HG03066 (cell line): ENCODE measurements around the gene PITPNM3.
"Not testable (repeated sequence)": the region's sequence is repeated elsewhere in the genome, so short reads cannot be mapped to it uniquely, and the experiment has no call there.

Experiments
- ATAC-seq: cut with Tn5 transposase; IDR thresholded peaks from one replicate; pipeline ENCODE4 v1.9.1; 2021; ENCODE audit warnings: low read depth; ENCODE audit not compliant: unreplicated experiment

The PITPNM3 gene

DNA sequence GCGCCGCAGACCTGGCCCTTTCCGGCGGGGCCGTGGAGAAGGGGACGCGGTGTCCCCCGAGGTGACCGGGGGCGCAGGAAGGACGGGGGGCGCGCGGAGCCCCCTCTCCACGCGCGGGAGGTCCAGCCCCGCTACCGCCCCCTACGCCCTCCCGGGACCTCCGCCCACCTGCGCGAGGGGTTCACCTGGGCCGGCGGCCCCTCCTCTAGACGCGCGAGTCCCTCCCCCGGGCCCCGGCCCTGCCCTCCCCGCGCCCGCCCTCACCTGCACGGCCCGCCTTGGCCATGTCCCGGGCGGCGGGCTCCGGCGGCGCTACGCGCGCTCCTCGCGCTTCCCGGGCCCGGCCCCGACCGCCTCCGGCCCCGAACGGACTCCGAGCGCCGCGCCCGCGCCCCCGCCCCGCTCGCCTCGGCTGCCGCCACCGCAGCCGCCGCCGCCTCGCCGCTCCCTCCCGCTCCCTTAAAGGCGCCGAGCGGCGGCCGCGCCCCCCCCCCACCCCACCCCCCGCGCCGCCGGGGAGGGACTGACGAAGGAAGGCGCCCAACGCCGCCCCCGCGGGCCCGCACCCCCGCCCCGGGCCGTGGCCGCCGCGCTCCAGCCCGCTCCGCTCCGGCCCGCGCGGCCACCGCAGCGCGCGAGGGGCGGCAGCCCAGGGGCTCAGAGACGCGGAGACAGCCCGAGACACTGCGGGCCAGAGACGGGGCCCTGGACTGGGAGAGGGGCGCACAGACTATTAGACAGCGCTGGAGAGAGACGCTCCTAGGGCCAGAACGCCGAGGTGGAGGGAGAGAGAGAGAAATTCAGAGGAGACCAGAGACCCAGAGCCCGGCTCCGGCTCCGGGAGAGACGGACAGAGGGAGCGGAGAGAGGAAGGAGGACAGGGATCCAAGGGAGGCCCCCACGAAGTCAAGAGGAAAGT, at the start of gene PITPNM3:
Gene PITPNM3, minus strand, starts transcription at position 435 of the 919 bp plus-strand sequence. Its CDS starts 149 bp downstream, at position 286.
- no peak for ATAC-seq

DNA sequence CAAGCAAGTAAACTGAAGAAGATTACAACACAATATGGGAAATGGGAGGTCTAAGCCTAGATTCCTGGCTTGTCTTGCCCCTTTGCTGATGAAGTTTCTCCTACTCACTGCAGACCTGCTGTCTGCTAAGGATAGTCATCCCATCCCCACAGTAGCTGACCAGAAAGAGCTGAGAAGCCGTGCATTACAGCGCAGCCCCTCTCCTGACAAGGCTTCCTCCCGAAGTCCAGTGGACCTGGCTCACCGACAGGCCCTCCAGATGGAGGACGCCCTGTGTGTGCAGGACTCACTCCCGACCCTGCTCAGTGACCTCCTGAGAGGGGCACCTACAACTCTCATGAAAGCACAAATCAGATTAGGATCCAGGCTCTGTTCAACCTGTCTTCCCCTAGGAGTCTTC, 48.8 kb upstream of the PITPNM3 start:
- no peak for ATAC-seq

DNA sequence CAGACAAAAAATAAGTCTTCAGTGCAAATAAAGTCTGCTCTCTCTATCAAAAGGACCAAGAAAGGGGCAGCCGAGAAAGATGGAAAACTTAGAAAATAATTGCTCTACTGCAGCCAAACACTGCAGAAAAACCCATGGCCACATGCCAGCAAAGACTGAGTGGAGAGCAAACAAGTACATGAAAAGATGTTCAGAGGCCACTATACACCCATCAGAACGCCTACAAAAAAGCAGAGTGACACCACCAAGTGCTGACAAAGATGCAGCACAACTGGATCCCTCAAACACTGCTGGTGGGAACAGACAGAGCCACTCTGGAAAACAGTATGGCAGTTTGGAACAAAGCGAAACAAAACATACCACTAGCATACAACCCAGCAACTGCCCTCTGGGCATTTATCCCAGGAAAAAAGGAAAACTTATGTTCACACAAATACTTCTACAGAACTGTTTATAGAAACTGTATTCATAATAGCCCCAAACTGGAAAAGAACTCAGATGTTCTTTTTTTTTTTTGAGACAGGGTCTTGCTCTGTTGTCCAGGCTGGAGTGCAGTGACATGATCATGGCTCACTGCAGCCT, 47.5 kb upstream of the PITPNM3 start:
- no peak for ATAC-seq

DNA sequence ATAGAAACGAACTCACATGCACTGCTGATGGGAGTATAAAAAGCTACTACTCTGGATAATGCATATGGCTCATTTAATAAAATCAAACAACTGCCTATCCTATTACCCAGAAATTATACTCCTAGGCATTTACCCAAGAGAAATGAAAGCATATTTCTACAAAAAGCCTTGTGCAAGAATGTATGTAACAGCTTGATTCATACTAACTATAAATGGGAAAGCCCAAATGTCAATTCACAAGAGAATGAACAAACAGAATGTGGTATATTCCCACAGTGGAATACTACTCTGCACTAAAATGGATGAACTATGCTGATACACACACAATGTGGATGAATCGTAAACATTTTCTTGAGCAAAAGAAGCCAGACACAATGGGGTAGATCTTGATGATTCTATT, 45.8 kb upstream of the PITPNM3 start:
- ATAC-seq, result no peak

DNA sequence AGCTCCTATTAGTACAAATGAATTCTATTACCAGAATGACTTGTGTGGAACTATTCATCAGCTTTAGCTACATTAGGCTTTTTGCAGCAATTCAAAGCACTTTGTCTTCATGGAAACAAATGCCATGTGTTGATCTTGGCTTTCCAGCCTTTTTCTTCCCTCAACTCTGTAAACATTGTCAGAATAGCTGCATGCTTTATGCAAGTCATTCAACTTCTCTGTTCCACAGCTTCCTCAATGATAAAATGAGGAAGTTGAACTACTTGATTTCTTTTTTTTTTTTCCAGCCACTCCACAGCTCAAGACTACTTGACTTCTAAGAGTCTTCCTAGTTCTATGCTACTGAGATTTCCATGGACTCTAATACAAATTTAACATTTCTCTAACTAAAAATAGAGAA, 43.0 kb upstream of the PITPNM3 start:
- no peak for ATAC-seq

DNA sequence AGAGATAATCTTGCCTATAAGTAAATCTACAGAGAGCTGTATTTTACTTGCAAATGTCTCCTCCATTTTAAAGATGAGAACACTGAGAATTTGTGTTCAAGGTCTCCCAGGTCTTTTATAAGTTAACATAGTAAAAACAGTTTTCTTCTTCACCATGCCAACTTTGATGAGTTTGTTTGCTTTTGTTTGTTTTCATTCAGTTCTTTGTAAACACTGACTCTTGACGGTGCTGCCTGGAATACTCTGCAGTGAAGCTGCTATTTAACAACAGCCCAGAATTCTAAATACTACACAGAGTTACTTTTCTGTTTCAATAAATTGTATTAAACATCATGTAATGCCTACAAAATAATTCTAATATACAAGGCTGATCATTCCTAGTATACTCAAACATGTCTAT, 41.4 kb upstream of the PITPNM3 start:
- no peak for ATAC-seq

DNA sequence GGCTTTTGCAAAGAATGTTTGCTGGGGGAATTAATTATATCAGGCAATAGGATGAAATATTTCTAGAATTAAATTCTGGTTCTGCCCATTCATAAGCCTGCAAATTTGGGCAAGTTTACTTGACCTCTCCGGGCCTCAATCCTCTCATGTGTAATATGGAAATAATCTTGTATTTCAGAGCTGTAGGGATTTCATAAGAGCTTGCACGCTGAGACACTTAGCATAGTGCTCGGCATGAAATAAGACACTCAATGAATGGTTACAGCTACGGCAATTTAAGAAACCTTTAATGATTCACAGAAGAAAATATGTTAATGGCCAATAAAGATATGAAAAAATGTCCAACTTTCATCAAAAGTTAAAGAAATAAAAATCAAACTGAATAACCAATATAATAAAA, 40.6 kb upstream of the PITPNM3 start:
- no peak for ATAC-seq

DNA sequence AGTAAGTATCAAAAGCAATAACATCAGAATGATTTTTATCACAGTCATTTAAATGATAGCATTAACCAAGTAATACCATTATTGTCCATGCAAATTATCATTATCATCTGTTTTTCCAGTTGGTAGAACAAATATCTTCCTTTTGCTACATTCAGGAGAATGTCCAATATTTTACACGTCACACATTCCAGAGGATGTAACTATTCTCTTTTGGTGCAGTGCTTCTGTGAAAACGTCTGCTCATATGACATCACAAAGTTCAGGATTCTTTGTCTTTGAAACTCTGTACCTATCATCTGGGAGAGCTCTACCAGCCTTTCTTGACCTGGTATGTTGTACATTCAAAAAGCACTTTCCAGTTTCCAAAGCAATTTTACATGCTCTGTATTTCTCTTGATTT, 40.2 kb upstream of the PITPNM3 start:
- ATAC-seq, result no peak

DNA sequence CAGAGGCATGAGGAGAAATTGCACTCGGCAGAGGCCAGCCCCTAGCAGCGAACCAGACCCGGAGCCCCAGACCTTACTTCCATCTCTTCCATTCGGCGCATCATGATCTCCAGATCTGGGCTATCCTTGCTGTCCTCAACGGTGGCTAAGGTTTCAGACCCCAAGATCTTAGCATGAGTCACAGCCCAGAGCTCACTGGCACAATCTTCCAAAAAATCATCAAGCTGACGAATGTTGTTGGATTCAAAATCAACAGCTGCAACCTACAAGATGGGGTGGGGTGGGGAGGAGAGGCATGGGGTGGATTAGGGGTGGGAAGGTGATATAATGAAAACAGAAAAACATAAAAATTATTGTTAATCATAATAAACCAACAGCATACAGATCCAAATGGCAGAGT, 39.7 kb upstream of the PITPNM3 start:
- no peak for ATAC-seq

DNA sequence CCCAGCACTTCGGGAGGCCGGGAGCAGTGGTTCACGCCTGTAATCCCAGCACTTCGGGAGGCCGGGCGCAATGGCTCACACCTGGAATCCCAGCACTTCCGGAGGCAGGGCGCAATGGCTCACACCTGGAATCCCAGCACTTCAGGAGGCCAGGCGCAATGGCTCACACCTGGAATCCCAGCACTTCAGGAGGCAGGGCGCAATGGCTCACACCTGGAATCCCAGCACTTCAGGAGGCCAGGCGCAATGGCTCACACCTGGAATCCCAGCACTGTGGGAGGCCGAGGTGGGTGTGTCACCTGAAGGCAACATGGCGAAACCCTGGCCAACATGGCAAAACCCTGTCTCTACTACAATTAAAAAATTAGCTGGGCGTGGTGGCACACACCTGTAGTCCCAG, 37.0 kb upstream of the PITPNM3 start:
- ATAC-seq, result not testable (repeated sequence)

DNA sequence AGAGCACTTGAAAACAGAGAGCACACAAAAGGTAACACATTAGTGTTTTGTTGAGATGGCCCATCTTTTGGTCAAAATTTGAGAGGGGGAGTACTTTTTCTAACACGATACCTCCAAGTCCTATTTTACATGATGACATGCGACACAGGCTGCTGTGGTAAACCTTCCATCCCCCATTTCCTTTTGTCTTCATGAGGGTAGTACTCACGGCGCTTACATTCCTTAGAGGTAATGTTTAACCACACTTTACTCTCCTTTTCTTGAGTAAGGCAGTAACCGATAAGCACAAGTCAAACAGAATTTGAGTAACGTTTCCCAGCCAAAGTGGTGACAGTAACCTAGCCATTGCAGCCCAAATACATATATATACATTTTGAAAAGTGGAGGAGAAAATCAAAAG, 35.8 kb upstream of the PITPNM3 start:
- ATAC-seq, result no peak

DNA sequence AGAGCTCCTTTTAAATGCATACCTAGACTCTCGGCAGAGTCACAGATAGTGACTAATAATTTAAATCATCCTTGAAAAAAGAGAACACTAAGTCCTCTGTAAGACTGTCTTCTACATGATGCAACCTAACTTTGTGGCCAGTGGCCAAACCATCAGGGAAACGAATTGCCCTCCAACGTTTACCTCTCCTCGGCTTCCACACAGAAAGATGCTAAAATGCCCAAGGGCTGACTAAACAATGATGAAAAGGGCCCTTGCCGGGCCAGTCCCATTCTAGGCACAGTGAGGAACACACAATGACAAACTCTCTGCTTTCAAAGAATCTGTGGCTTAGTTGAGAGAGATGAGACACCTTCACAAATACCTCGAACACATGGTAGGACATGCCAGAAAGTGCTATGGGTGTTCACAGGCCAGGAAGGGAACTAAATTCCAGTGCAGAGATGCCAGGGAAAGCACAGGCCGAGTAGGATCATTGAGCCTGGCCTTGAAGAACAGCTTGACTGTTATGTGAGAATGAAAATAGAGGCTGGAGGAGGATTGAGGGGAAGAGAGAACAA, 35.3 kb upstream of the PITPNM3 start:
- ATAC-seq, result no peak

DNA sequence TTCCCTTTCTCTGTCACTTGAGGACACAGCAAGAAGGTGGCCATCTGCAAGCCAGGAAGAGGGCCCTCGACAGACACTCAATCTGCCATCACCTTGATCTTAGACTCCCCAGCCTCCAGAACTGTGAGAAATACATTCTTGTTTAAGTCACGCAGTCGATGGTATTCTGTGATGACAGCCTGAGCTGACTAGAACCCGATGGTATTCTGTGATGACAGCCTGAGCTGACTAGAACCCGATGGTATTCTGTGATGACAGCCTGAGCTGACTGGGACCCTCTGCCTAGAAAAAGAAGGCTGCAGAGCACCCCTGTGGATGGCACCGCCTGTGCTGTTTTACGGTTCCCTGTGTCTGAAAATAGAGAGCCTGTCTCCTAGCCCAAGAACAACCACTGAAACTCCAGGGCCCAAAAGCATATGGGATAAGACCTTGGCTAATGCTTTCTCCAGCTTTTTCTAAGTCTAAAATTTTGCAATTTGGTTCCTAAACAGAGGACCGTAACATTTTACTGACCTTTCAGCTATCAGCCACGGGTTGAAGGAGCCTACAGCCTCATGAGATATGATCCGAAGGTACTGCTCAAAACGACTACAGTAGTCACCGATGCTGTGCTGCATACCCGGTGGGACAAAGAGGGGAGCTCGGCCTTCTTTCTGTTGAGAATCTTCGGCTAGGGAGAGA, 33.1 kb upstream of the PITPNM3 start:
- ATAC-seq, result no peak

DNA sequence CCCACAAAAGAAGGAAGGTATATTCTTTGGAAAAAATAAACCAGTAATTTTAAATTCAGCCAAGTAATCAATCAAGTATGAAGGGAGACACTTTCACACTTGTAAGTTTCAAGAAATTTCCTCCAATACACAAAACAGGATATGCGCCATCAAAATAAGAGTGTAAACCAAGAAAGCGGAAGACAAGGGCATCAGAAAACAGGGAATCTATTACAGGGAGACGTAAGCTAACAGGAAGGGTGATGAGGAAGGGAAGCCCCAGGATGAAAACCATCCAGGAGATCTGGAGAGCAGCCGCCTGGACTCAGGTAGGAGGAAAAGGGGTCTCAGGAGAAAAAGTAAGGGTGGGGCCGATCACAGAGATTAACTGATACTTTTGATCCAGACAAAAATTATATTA, 31.8 kb upstream of the PITPNM3 start:
- ATAC-seq, result no peak

DNA sequence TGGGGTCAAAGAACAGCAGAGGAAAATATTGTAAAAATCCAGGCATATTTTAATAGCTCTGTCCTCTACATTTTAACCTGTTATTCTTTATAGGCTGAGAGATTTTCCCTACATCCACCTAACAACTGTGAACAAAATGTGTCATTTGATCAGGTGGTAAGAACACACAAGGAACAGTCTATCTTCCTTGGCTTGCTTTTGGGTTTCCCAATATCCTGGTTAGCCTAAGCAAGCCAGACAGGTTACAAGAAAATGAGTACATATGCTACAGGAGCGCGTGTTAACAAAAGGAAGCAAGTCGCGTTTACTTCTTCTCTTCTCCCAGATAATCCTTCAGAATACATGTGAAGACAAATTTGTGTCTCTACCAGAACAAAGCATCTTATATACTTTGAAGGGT, 31.0 kb upstream of the PITPNM3 start:
- no peak for ATAC-seq

DNA sequence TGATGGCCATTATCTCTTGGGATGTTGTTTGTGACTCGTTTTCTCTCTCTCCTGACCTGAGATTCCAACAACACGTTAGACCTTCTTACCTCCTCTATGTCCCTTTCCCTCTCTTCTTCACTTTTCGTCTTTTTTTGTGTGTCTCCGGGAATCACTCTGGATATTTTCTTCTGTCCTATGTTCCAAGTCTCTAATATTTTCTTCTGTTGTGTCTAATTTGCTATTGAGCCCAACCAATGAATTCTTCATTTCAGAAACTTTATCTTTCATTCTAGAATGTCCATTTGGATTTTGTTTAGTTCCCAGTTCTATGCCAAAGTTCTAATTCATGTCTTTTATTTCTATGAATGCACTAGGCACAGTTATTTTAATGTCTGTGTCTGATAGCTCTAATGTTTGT, 27.1 kb upstream of the PITPNM3 start:
- no peak for ATAC-seq

DNA sequence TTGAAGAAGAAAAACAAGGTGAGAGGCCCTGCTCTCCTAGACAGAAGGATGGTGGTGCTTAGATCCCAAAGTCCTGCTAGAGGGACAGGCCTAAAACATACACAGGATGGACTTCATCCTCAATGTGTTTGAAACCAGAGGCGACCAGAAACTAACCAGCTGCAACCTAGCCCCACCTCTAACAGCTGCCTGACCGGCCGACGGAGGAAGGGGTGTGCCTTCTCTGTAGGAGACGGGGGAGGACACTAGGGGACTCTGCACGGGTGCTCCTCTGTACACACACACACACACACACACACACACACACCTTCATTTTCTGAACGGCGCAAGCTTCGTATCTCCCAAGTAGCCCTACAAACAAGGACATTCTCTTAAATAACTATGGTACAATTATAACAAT, 24.3 kb upstream of the PITPNM3 start:
- ATAC-seq, result no peak

DNA sequence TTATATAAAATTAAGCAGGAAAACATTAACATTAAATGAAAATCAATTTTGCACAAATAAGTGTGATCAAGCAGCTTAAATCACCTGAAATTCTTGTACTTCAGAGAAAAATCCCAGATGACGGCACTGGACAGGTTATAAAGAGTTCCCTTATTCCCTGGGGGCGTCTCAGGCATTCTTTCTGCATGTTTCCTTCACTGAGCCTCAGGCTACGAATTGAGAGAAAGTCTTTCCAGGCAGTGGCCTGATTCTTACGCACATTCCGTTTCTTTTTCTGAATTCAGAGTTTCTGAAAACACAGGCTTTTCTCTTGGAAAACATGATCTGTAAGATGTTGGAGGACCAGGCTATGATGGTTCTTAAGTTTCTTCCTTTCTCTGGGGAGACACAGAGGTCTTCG, 22.1 kb upstream of the PITPNM3 start:
- no peak for ATAC-seq

DNA sequence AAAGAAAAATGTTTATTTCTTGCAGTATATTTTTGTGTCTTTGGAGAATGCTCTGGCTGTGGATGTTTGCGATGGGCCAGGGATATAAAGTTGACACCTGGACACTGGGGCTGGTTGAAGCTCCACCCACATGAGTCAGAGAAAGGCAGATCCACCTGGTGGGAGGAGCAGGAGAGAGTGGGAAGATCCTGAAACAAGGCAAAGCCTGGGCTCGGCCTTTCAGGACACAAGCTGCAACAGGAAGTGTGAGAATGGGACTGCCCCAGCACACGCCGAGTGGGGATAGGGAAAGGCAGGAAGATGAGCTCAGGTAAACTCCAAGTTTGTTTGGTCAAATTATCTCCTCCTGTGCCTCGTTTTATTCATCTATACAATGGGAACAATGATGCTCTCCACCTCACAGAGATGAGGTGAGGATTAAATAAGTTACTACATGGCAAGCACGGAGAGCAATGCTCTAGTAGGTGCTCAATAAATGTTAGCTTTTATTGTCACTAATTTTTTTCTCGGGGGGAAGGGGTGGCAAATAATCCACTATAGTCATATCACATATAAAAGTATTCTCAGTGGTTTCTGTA, 21.4 kb upstream of the PITPNM3 start:
- ATAC-seq, result no peak

DNA sequence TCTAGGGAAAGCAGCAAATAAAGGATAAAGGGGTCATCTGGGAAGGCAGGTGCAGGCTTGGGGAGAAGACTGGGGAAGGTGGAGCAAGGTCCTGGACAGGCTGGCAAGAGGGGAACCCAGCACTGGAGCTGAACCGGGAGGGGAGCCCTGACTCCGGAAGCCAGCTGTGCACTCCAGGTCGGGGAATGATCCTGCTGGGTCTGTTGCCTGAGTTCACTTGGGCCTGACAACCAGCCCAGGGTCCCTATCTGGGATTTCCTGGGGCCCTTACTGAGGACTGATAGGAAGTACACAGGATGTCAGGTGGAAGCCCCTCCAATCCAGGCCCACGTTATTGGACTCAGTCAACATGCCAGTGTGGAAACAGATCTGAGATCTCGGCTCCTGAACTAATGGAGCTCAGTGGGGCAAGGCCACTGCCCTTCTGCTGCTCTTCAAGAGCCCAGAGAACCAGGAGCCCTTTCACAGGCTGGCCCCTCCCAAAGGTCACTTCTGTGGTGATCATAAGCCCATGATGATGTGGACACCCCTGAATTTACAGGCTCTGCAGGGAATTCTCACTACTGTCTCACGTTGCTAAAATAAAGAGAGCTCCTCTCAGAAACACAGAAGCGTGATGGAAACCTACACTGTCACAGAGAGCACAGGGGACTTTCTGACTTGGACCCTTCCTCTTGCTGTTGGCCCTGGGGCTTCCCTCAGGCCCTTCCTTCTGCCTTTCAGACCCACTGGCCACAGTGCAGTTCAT, 19.9 kb upstream of the PITPNM3 start:
- no peak for ATAC-seq
